A673 (cell line): ENCODE measurements around the gene ZNRF2. TPM values are rescaled to one million over a fixed set of nuclear protein-coding genes. Genes with fewer than 3 reads are reported as not detected.

Experiments used
- BruUV-seq: library from RNA; stranded (reverse); fragments of 400-500 nt; replicated peaks from 2 replicates; lab custom pipeline; 2021; lab: Mats Ljungman, UMichigan
- CTCF ChIA-PET: fragments of 300-600 bp; sonication (Branson Sonifier 250); formaldehyde crosslinking; loops from one replicate; lab custom pipeline; 2022; ENCODE audit warnings: antibody characterized with exemption; lab: Charles Lee
- POLR2A ChIA-PET: fragments of 300-600 bp; sonication (Branson Sonifier 250); formaldehyde crosslinking; loops from one replicate; lab custom pipeline; 2022; ENCODE audit warnings: antibody characterized with exemption; ENCODE audit not compliant: low non-redundant PET; lab: Charles Lee
- DNase-seq: peaks from one replicate; pipeline ENCODE4 v3.0.0-alpha.2; 2015; ENCODE audit warnings: low spot score
- H3K27ac ChIP-seq: fragments of 200-600 bp; sonication (generic); 2 replicates; pipeline ENCODE4 v1.5.1; 2016; ENCODE audit warnings: mixed run types, low read depth, mild to moderate bottlenecking, mixed read lengths, antibody characterized with exemption, low read length; ENCODE audit not compliant: poor library complexity, severe bottlenecking
- H3K27me3 ChIP-seq: fragments of 200-600 bp; sonication (generic); replicated peaks from 2 replicates; pipeline ENCODE4 v1.6.1; 2017; ENCODE audit warnings: mixed run types, low read depth, mild to moderate bottlenecking, mixed read lengths, antibody characterized with exemption, low read length; ENCODE audit not compliant: insufficient read depth, poor library complexity
- H3K36me3 ChIP-seq: fragments of 200-600 bp; sonication (generic); 2 replicates; pipeline ENCODE4 v1.6.1; 2016; ENCODE audit warnings: mixed run types, mild to moderate bottlenecking, mixed read lengths, antibody characterized with exemption, low read length; ENCODE audit not compliant: insufficient read depth, poor library complexity, severe bottlenecking
- H3K4me1 ChIP-seq: fragments of 200-600 bp; sonication (generic); 2 replicates; pipeline ENCODE4 v1.6.1; 2017; ENCODE audit warnings: mixed run types, mild to moderate bottlenecking, mixed read lengths, antibody characterized with exemption, low read length; ENCODE audit not compliant: insufficient read depth, poor library complexity, severe bottlenecking
- H3K4me3 ChIP-seq: fragments of 200-600 bp; sonication (generic); 2 replicates; pipeline ENCODE4 v1.5.1; 2016; ENCODE audit warnings: low read depth, mixed run types, mild to moderate bottlenecking, mixed read lengths, low read length; ENCODE audit not compliant: poor library complexity, severe bottlenecking
- H3K9me3 ChIP-seq: fragments of 200-600 bp; sonication (generic); 2 replicates; pipeline ENCODE4 v1.6.1; 2016; ENCODE audit warnings: mixed run types, low read depth, mild to moderate bottlenecking, mixed read lengths, antibody characterized with exemption, low read length; ENCODE audit not compliant: poor library complexity, severe bottlenecking
- EZH2 ChIP-seq: fragments of 200-600 bp; sonication (generic); IDR thresholded peaks from 2 replicates; pipeline ENCODE4 v1.6.1; 2017; ENCODE audit warnings: borderline replicate concordance, low read depth, mild to moderate bottlenecking, mixed read lengths, antibody characterized with exemption, low read length; ENCODE audit not compliant: poor library complexity, severe bottlenecking
- intact Hi-C: fragments of 100-400 bp; cut with micrococcal nuclease; formaldehyde crosslinking; loops from one replicate; pipeline ENCODE4 v1.10.0; 2022; ENCODE audit not compliant: unreplicated experiment
- total RNA-seq: library from RNA; stranded (reverse); gene quantifications from 2 replicates; pipeline ENCODE4 v1.2.3, GENCODE V29; 2021
- TF ChIP-seq, protein P1 (sequence below): fragments of 300-800, 200-600 bp; sonication (generic); conservative IDR thresholded peaks from 2 replicates; pipeline ENCODE4 v1.5.1; 2017; ENCODE audit warnings: low read depth, mild to moderate bottlenecking, antibody characterized with exemption, low read length, moderate library complexity, mixed read lengths

The ZNRF2 gene
- total RNA-seq, 1 experiment from 2014 or later = 8.1 TPM

DNA sequence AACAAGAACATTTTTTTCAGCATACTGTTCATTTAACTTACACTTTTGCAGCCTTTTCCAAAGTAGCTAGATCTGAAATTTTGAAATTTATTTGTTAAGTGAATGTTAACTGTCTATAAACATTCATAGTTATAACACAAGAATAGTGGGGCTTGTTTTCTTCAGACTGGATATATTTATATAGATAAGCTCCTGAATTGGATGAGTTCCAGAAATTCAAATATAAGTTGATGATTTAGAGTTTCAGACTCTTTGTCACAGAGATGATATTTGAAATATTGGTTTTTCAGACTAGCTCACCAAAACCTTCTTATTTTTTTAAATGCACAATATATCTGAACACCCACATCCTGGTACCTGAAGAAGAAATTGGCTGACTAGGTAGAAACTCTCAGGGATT lies 44.0 kb downstream of the ZNRF2 start:
- TF ChIP-seq, protein P1, sequence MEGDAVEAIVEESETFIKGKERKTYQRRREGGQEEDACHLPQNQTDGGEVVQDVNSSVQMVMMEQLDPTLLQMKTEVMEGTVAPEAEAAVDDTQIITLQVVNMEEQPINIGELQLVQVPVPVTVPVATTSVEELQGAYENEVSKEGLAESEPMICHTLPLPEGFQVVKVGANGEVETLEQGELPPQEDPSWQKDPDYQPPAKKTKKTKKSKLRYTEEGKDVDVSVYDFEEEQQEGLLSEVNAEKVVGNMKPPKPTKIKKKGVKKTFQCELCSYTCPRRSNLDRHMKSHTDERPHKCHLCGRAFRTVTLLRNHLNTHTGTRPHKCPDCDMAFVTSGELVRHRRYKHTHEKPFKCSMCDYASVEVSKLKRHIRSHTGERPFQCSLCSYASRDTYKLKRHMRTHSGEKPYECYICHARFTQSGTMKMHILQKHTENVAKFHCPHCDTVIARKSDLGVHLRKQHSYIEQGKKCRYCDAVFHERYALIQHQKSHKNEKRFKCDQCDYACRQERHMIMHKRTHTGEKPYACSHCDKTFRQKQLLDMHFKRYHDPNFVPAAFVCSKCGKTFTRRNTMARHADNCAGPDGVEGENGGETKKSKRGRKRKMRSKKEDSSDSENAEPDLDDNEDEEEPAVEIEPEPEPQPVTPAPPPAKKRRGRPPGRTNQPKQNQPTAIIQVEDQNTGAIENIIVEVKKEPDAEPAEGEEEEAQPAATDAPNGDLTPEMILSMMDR = no peak
- TF ChIP-seq EZH2 = no peak
- intact Hi-C loops = no loop called here
- CTCF ChIA-PET = no interaction called here
- POLR2A ChIA-PET = interaction anchor here (0.5 kb wide), 1 partner anchor 1222 kb away, joined by 6 read pairs; no protein-coding TSS in a partner anchor
- H3K9me3 ChIP-seq = no peaks in the 10 kb centered on the region
- no TSS peak for BruUV-seq
- no peak overlapping the region for H3K27ac ChIP-seq
- H3K4me3 ChIP-seq = no peak overlapping the region
- no peaks in the 10 kb centered on the region for H3K36me3 ChIP-seq
- DNase-seq = no peak
- H3K27me3 ChIP-seq = no peaks in the 10 kb centered on the region
- H3K4me1 ChIP-seq = peaks cover 26% of the 10 kb centered on the region

GRCh38 chr7:30329716-30330115 lies 45.3 kb downstream of the ZNRF2 start:
- no peaks in the 10 kb centered on the region for H3K36me3 ChIP-seq
- H3K27me3 ChIP-seq = no peaks in the 10 kb centered on the region
- DNase-seq = no peak
- ChIA-PET CTCF (no interaction called here), POLR2A (no interaction called here)
- no peaks in the 10 kb centered on the region for H3K9me3 ChIP-seq
- no TSS peak for BruUV-seq
- H3K4me3 ChIP-seq = no peak overlapping the region
- H3K4me1 ChIP-seq = peaks cover 26% of the 10 kb centered on the region
- no peak overlapping the region for H3K27ac ChIP-seq
- TF ChIP-seq EZH2 = no peak
- TF ChIP-seq, protein P1 = no peak
- intact Hi-C loops = no loop called here

- peaks cover 27% of the 10 kb centered on the region for H3K4me1 ChIP-seq
- no peaks in the 10 kb centered on the region for H3K27me3 ChIP-seq
- POLR2A ChIA-PET = interaction anchor here (0.5 kb wide), 1 partner anchor 8 kb away, joined by 10 read pairs; no protein-coding TSS in a partner anchor
- no TSS peak for BruUV-seq
- H3K36me3 ChIP-seq = no peaks in the 10 kb centered on the region
- no peak for DNase-seq
- H3K4me3 ChIP-seq = no peak overlapping the region
- no peak overlapping the region for H3K27ac ChIP-seq
- TF ChIP-seq, protein P1 = no peak
- TF ChIP-seq EZH2 = no peak
- H3K9me3 ChIP-seq = no peaks in the 10 kb centered on the region
- intact Hi-C loops = no loop called here
- CTCF ChIA-PET = no interaction called here
Measured at GRCh38 chr7:30330134-30331111, 46.0 kb downstream of the ZNRF2 start.
